IgD-negative memory B cell (primary cell): ENCODE data around the gene TMEM74B. TPM values are rescaled to one million over a fixed set of nuclear protein-coding genes. Genes with fewer than 3 reads are reported as not detected.
"Not testable (repeated sequence)": the region's sequence is repeated elsewhere in the genome, so short reads cannot be mapped to it uniquely, and the experiment has no call there.

Experiments
- H3K27ac Mint-ChIP-seq, 3 donors: one replicate each; pipeline ENCODE4 v1.8.0; 2020 to 2022; ENCODE audit warnings: mild to moderate bottlenecking in 3 of 3, mixed read lengths in 3 of 3, moderate library complexity in 1 of 3
- H3K27me3 Mint-ChIP-seq: one replicate; pipeline ENCODE4 v1.8.0; 2021; ENCODE audit warnings: mixed read lengths
- H3K36me3 Mint-ChIP-seq: one replicate; pipeline ENCODE4 v1.8.0; 2020; ENCODE audit warnings: mild to moderate bottlenecking, mixed read lengths
- H3K4me1 Mint-ChIP-seq, 3 donors: one replicate each; pipeline ENCODE4 v1.8.0; 2020 to 2022; ENCODE audit warnings: mixed read lengths in 3 of 3, mild to moderate bottlenecking in 1 of 3
- H3K4me3 Mint-ChIP-seq, 4 donors: one replicate each; pipeline ENCODE4 v1.8.0; 2020 to 2022; ENCODE audit warnings: mild to moderate bottlenecking in 4 of 4, mixed read lengths in 4 of 4, moderate library complexity in 3 of 4
- H3K9me3 Mint-ChIP-seq, 3 donors: one replicate each; pipeline ENCODE4 v1.8.0; 2020 to 2021; ENCODE audit warnings: mixed read lengths in 3 of 3, mild to moderate bottlenecking in 1 of 3
- polyA plus RNA-seq: library from polyadenylated mRNA; unstranded; fragments of 300-500 nt; fragmentation: Illumina TruSeq; gene quantifications from one replicate; pipeline ENCODE4 v1.2.3, GENCODE V29; 2021

The TMEM74B gene
- polyA plus RNA-seq, 1 donor from 2014 or later = 0.80 TPM

DNA sequence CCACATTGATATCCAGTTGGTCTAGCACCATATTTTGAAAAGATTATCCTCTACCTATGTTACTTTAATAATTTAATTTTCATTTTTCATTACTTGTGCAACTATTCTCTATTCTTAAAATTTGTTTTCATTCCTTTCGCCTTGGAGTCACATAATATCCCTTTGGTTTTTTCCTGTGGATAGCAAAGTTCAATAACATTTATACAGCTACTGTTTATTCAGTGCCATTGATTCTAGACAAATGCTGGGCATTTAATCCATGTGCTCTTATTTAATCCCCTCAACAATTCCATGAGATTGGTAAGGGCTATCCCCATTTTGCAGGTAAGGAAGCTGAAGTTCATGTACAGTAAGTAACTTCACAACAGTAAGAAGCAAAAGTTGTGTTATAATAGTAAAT, 33.8 kb downstream of the TMEM74B start:
- no peaks in the 10 kb centered on the region for H3K27me3 Mint-ChIP-seq
- peaks cover 0 to 5% (median 3%) of the 10 kb centered on the region in 3 donors for H3K4me1 Mint-ChIP-seq
- no peak overlapping the region for H3K4me3 Mint-ChIP-seq
- peaks cover 0 to 9% (median under 1%) of the 10 kb centered on the region in 3 donors for H3K9me3 Mint-ChIP-seq
- H3K36me3 Mint-ChIP-seq = peaks cover 18% of the 10 kb centered on the region
- no peak overlapping the region for H3K27ac Mint-ChIP-seq

DNA sequence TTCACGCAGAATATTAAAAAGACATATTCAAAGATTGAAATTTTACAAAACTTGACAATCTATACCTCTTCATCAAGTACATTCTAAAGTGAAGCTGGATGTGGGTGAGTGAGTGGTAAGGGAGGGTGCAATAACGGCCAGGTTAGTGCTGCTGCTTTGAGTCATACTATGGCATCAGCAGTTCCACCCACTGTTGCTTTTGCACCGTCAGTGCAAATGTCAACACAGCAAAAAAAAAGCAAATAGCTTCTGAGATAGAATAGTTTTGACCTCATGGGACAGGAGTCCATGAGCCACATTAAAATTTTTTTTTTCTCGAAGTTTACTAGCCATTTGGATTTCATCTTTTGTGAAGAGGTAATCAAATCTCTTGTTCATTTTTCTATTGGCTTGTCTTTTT, 34.6 kb downstream of the TMEM74B start:
- Mint-ChIP-seq H3K27ac (no peak overlapping the region), H3K27me3 (no peaks in the 10 kb centered on the region), H3K9me3 (peaks cover 0 to 5% (median 0%) of the 10 kb centered on the region in 3 donors), H3K4me3 (no peak overlapping the region), H3K36me3 (peaks cover 18% of the 10 kb centered on the region), H3K4me1 (peaks cover 0 to 3% (median 2%) of the 10 kb centered on the region in 3 donors)

DNA sequence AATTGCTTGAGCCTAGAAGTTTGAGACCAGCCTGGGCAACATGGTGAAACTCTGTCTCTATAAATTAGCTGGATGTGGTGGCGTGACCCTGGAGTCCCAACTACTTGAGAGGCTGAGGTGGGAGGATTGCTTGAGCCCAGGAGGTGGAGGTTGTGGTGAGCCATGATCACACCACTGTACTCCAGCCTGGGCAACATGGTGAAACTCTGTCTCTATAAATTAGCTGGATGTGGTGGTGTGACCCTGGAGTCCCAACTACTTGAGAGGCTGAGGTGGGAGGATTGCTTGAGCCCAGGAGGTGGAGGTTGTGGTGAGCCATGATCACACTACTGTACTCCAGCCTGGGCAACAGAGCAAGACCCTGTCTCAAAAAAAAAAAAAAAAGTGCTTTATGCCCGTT, 35.0 kb downstream of the TMEM74B start:
- H3K27me3 Mint-ChIP-seq, H3K4me1 Mint-ChIP-seq, H3K4me3 Mint-ChIP-seq, H3K27ac Mint-ChIP-seq, H3K9me3 Mint-ChIP-seq: not testable (repeated sequence)
- H3K36me3 Mint-ChIP-seq = peaks cover 15% of the 10 kb centered on the region

DNA sequence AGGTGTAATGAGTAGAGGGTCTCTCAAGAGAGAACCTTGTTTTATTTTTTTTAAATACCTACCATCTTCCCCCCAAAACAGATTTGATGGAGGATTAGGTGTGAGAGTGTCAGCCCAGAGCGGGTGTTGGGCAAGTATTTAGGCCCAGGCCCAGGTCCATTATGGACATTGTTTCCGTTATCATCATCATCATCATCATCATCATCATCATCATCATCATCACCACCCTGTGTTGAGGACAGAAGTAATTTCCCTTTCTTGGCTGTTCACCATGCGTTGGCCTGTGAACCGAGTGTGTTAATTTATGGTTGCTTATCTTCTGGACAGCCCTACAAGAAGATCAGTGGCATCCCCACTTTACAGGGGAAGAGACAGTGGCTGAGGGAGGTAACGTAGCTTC, 37.8 kb downstream of the TMEM74B start:
- H3K9me3 Mint-ChIP-seq = no peaks in the 10 kb centered on the region
- no peaks in the 10 kb centered on the region for H3K27me3 Mint-ChIP-seq
- peaks cover 2 to 5% (median 5%) of the 10 kb centered on the region in 3 donors for H3K4me1 Mint-ChIP-seq
- H3K27ac Mint-ChIP-seq = no peak overlapping the region
- H3K4me3 Mint-ChIP-seq = no peak overlapping the region
- peaks cover 9% of the 10 kb centered on the region for H3K36me3 Mint-ChIP-seq

DNA sequence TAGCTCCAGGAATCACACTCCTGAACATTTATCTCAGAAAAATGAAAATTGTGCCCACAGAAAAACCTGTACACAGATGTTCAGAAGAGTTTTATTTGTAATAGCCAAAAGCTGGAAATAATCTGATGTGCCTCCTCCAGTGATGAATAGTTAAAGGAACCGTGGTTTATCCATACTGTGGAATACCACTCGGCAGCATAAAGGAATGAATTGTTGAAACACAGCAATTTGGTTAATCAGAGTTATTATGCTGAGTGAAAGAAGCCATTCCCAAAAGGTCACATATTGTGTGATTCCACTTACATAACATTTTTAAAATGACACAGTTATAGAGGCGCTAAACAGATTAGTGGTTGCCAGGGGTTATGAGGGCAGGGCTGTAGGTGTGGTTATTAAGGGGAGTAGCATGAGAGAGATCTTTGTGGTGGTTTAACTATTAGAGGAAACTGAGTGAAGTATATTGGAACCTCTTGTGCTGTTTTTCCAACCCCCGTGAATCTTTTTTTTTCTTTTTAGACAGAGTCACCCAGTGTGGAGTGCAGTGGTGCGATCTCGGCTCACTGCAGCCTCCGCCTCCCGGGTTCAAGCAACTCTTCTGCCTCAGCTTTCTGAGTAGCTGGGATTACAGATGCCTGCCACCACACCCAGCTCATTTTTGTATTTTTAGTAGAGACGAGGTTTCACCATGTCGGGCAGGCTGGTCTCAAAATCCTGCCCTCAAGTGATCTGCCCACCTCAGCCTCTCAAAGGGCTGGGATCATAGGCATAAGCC, 40.2 kb downstream of the TMEM74B start:
- Mint-ChIP-seq H3K36me3 (peaks cover 14% of the 10 kb centered on the region), H3K27ac (no peak overlapping the region), H3K4me1 (peaks cover 2 to 5% (median 5%) of the 10 kb centered on the region in 3 donors), H3K9me3 (no peaks in the 10 kb centered on the region), H3K27me3 (no peaks in the 10 kb centered on the region), H3K4me3 (no peak overlapping the region)

DNA sequence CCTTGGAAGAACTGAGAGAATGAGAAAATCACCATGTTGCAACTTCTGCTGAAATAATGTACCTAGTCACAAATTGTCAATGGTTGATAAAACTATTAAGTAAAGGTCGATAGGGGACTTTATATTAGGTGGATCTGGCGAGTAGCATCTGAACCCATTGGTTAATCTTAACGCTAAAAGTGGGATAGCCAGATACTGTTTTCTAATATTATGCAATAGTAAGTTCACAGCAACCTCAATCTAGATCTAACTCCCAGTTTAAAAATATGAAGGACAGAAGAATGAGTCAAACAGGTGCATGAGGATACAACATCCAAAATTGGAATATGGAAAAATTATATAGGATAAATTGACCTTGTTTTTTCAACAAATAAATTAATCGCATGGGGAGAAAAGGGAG, 47.5 kb downstream of the TMEM74B start:
- Mint-ChIP-seq H3K4me1 (peaks cover 3 to 15% (median 12%) of the 10 kb centered on the region in 3 donors), H3K4me3 (no peak overlapping the region), H3K27me3 (no peaks in the 10 kb centered on the region), H3K36me3 (peaks cover 16% of the 10 kb centered on the region), H3K9me3 (no peaks in the 10 kb centered on the region), H3K27ac (no peak overlapping the region)

DNA sequence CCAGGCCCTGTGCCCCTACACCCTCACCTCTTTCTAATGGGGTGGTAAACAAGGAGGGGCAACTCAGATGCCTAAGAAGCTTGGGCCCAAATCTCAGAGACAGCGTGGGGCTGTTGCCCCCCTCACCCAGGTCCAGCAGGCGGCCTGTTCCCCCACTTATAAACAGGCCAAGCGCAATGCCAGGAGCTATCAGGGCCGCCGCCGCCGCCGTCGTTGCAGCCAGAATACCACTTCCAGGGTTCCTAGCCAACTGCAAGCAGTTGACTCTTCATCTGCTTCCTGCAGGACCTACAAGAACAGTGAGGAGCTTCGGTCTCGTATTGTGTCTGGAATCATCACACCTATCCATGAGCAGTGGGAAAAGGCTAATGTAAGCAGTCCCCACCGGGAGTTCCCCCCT, 49.9 kb downstream of the TMEM74B start:
- H3K4me1 Mint-ChIP-seq = peaks cover 15 to 30% (median 26%) of the 10 kb centered on the region in 3 donors
- H3K27ac Mint-ChIP-seq = peak overlapping the region in 1 of 3 donors; percentile 23
- H3K4me3 Mint-ChIP-seq = no peak overlapping the region
- no peaks in the 10 kb centered on the region for H3K9me3 Mint-ChIP-seq
- H3K36me3 Mint-ChIP-seq = peaks cover 21% of the 10 kb centered on the region
- H3K27me3 Mint-ChIP-seq = no peaks in the 10 kb centered on the region

DNA sequence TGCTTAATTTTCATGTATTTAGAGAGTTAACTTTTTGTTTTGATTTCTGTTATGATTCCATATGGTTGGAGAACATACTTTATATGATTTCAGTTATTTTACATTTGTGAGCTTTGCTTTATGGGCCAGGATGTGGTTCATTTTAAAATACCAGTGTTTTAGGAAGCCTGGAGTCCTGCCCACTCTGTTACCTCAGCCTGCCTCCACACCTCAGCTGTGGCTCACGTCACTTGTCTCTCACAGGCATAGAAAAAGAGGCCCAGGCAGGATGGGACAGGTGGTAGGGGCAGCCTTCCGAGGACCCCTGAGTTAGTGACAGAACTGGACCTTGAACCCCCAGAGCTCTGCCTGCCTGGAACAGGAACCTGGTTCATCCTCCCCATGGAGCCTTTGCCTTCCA, 50.4 kb downstream of the TMEM74B start:
- Mint-ChIP-seq H3K9me3 (no peaks in the 10 kb centered on the region), H3K27me3 (no peaks in the 10 kb centered on the region), H3K27ac (no peak overlapping the region), H3K4me3 (no peak overlapping the region), H3K4me1 (peaks cover 15 to 31% (median 26%) of the 10 kb centered on the region in 3 donors), H3K36me3 (peaks cover 23% of the 10 kb centered on the region)

DNA sequence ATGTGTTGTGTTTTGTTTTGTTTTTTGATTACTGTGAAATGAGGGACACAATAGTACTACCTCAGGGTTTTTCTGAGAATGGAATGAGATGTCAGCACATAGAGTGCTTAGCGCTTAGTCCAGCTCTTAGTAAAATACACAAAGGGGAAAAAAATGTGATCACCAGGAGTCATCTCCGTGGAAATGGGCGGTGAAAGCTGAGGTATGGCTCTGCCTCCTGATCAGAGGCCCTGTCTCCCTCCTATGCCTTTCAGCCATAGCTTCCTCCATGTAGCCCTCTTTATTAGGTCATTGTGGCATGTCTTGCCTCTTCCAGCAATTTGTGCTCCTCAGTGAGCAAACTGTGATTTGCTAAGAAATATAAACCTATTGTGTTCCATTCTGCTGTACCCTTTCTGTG, 53.4 kb downstream of the TMEM74B start:
- Mint-ChIP-seq H3K4me3 (no peak overlapping the region), H3K27ac (peak overlapping the region in 1 of 3 donors; percentile 25), H3K27me3 (no peaks in the 10 kb centered on the region), H3K9me3 (no peaks in the 10 kb centered on the region), H3K4me1 (peaks cover 15 to 38% (median 26%) of the 10 kb centered on the region in 3 donors), H3K36me3 (peaks cover 24% of the 10 kb centered on the region)

DNA sequence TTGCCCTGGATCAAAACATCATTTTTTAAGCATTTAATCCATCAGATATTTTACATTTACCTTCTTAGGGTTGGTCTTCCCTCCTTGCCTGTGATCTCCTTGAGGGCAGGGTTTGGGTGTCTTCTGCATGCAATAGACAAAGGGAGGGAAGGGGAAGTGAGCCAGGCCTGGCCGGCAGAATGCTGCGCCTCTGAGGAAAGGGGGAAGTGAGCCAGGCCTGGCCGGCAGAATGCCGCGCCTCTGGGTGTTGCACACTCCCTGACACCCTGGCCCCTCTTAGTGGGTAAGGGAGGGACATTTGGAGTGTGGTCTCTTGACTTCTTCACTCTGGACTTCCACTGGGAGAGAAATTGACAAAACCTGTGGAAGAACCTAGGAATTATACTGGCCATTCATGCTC, 53.9 kb downstream of the TMEM74B start:
- Mint-ChIP-seq H3K4me3 (peak overlapping the region in 1 of 4 donors; percentile 53), H3K36me3 (peaks cover 24% of the 10 kb centered on the region), H3K9me3 (no peaks in the 10 kb centered on the region), H3K27ac (peak overlapping the region in 2 of 3 donors; percentile 25 to 27), H3K27me3 (no peaks in the 10 kb centered on the region), H3K4me1 (peaks cover 16 to 38% (median 29%) of the 10 kb centered on the region in 3 donors)

Other genes starting within 250 kb of the TMEM74B start
- gene RSPO4, start 182.7 kb downstream of the TMEM74B start, polyA plus RNA-seq = not detected
- 163 TPM for gene PSMF1, start 66.4 kb downstream of the TMEM74B start, polyA plus RNA-seq
- not detected for gene C20orf202, start 18.5 kb upstream of the TMEM74B start, polyA plus RNA-seq
- not detected for gene RAD21L1, start 41.1 kb upstream of the TMEM74B start, polyA plus RNA-seq
- gene SNPH, start 81.3 kb upstream of the TMEM74B start, polyA plus RNA-seq = 1.3 TPM
- gene SDCBP2, start 144.2 kb upstream of the TMEM74B start, polyA plus RNA-seq = 0.91 TPM
- gene FKBP1A, start 208.1 kb upstream of the TMEM74B start, polyA plus RNA-seq = 36.1 TPM